Stimulated activated CD8-positive, alpha-beta memory T cell treated with anti-CD3 and anti-CD28 coated beads, Interleukin-7, amount 100 ng/mL, for 1 hour (primary cell): Measurements from ENCODE around the gene NOX3.

Source experiments
- DNase-seq, 2 donors: peaks; one replicate each; pipeline ENCODE4 v3.0.0-alpha.2; 2020; ENCODE audit warnings: low read depth in 2 of 2

The NOX3 gene

DNA sequence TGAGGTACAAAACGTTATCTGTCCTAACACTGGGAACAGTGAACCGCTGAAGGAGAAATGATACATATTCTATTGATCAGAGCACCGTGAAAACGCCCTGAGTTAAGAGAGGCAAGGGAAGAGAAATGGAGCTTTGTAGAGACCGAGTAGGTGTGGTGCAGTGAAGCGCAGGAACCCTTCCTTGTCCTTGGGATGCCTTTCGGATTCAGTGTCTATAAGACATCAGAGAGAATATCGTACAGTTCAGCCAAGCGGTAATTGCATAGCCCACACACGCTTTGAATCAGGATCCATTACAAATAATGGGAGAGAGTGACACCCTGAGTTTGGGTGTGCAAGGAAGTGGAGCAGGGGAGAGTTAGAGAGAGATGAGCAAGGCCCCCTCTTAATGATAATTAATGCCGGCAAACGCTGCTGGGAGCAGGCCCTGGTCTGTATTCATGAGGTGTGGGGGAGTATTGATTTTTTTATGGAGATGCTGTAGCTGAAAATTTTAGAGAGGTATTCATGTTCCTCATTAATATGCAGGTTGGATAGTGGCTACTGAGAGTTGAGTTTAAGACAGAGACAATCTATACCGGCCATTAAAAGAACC is 20.7 kb downstream of the NOX3 start:
- no peak for DNase-seq

DNA sequence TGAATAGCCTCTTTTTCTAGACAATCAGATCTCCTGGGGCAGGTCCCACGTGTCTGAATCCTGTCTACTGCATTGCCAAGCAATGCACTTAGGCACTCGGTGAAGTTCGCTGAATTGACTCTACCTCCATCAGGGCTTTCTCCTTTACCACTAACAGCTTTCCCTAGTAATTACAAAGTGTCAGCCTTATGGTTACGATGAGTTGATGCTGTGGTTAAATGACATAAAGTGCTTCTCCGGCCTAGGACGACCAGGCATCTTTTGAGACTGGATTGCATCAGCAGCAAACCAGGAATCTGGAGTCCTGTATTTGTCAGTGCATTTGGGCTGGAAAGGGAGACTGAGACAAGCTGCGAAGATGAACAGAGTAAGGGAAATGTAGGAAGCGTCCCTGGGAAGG is 21.5 kb downstream of the NOX3 start:
- no peak for DNase-seq

DNA sequence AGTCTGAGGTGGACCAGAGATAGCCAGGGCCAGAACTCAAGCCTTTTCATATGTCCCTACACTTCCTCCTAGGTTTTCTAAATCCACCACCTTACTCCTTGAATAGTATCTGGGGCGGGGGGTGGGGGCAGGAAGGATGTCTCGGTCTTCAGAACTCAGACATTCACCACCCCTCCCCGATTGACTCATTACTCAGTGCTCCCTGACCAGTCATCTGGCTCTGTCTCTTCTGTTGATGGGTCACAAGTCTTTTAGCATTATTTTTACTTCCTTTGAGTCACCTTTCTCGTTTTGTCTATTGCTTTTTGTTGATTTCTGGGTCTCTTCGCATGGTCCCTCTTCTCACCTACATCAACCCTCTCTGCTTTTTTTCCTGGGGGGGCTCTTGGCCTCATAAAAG is 23.3 kb downstream of the NOX3 start:
- DNase-seq, result no peak

DNA sequence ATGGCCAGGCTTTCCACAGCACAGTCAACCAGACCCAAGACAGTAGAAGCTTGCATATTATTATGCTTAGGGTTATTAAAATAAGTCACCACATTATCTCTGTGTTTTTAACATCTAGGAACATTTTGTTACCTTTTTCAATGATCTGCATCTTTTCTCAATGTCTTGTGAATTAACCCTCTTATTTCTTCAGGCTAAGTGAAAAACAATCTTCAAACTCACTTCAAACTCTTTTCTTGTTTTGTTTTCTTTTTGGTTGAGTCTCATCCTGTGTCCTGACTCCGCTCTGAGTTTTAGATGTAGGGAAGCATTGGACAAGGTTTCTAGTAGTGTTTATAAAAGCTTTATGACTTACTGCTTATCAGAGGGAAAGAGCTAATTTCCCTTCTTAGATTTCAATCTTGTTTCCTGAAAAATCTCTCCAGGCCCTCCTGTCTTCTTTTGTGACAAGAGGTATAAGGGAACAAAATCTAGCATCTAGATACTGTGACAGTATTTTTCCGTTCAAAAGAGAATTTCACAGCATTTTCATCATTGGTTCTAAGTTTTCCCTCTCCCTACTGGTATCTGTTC is 26.2 kb downstream of the NOX3 start:
- no peak for DNase-seq

DNA sequence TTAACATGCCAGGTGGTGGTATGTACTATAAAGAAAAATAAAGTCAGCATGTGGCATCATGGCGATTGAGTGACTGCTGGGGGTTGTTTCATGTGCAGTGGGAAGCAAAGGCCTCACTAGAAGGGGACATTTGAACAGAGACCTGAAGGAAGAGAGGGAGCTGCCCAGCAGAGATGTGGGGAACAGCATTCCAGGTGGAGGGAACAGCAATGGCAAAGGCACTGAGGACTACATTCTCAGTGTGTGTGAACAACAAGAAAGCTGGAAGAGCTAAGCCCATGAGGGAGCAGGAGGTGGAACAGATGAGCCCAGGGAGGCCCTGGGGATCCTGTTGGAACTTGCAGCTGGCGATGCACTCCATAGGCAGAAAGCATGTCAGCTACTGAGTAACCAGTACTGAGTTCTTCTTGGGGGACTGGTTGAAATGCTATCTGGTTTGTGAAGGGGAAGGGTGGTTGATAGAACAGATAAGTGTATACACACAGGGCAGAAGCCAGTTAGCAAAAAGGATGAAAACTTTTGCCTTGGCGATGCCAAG is 29.2 kb downstream of the NOX3 start:
- no peak for DNase-seq

DNA sequence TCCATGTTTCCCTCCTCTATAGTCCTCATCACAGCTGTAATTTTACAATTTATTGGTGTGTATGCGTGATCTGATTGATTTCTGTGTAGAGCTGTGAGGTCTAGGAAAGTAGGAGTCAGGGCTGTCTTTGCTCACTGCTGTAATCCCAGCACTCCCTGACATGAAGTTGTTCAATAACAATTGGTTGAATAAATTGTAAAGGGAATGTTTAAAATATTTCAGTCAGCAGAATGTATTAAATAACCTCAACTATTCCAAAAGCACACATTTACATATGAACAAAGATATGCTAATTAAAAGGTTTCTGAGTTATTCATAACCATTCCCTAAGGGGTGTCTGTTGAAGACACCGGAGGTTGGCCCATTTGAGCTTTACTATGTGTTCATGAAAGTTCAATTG is 31.5 kb downstream of the NOX3 start:
- DNase-seq, result no peak

DNA sequence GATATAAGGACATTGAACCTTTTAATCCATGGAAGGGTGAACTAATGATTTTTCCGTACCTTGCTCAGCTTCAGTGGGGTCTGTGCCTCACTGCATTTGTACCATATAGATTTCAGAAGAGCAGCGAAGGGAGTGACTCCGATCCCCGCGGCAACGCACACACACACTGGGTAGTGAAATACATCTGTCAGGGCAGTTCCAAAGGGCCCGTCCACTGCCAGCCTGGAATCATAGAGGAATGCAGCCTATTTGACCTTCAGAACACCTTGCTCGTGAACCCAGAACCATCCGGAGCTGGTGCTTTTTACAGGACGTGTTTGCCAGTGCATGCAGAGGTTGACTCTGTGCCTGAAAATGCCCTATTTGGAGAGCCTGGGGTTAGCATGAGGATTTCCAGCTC is 33.0 kb downstream of the NOX3 start:
- DNase-seq, result no peak

DNA sequence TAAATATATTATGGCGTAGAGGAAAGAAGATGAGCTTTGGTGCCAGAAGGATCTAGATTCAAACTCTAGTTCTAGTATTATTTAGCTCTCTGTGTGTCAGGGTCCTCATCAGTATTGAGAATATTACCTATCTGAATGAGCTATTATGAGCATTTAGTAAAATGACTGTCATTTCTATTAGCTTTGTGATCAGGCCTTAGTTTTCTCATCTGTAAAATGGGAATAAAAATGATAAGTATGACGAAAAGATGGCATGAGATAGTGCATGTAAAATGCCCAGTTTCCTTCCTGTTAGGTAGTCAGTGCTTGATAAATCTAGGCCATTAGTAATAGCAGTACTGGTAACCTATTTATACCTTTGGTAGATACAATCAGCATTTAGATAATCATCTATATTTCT is 35.1 kb downstream of the NOX3 start:
- no peak for DNase-seq

DNA sequence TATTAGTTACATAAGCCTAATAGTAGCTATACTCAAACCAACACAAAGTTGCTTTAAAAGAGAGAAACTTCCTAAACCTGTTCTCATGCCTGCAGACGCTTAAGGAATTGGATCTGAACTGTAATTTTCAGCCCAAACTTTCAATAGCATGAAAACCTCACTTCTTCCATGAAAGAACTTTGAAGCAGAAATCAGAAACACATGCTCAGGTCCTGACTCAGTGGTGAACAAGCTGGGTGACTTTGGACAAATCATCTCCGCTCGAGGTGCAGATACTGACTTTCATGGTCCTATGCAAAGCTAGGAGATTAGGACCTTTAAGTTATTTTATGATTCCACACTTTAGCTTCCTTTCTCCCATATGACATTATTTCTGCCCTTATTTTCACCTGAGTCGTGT is 36.5 kb downstream of the NOX3 start:
- DNase-seq, result no peak

DNA sequence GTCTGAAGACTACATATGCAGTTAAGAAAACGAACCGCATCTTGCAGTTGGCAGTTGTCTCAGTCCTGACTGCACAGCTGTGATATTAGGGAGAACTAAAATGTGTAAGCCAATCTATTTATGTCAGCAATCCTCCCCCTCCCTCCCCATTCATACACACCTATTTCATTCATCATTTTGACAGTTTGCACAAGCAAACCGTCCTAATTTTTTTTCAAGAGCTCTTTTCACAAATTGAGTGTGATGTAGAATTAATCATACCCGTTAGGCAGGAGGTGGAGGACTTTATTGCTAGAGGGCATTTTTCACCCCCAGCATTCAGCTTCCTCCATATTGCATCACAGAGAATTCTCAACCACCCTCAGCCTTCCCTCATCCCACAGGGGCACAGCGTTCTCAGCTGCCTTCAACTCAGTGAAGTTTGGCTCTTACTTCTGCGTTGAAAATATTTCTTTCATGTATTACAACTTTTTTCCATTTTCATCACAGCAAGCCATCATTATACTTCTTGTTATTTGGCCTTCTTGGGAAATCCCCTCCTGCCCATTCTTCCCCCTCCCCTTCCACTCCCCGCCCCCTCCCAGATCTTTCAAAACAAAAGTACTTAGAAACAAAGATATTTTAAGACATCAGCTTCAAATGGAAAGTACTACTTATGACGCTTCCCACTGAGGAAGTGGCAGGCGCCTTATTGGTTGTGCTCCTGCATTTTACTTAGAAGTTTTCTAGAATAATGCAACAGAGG is 37.5 kb downstream of the NOX3 start:
- peak in 1 of 2 donors; percentile 16 for DNase-seq

DNA sequence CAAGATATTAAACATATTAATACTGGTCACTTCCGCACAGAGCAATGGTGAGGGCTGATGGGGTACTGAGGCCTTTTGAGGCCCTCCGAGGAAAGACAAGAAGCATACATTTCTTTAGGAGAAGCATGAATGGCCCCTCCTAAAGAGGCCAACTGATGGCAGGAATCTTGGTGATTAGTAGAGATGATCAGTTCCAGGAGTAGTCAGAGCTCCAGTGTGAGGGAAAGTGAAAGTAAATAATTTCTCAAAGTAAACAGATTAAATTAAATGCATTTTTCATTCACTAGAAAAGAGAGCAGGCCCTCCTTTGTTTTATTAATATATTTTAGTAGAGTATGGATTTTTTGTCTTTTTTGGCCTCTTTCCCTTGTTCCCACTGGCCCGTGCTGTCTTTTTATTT is 38.2 kb downstream of the NOX3 start:
- DNase-seq, result no peak

DNA sequence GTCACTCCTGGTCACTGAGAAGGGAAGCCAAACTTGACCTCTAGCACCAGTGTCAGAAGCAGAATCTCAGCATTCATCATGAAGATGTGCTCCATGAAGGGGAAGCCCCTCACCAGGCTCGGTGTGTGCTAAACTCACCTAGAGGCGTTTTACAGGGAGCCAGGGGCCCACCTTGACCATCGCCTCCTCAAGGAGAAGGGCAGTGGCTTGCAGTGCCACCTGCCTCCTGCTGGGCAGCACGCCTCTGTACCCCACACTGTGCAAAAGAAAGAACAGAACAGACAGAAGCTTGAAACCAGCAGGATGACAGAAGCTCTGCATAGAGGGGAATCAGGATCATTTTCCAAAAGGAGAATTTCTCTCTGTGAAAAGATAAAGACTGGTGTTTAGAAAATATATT is 39.7 kb downstream of the NOX3 start:
- no peak for DNase-seq

DNA sequence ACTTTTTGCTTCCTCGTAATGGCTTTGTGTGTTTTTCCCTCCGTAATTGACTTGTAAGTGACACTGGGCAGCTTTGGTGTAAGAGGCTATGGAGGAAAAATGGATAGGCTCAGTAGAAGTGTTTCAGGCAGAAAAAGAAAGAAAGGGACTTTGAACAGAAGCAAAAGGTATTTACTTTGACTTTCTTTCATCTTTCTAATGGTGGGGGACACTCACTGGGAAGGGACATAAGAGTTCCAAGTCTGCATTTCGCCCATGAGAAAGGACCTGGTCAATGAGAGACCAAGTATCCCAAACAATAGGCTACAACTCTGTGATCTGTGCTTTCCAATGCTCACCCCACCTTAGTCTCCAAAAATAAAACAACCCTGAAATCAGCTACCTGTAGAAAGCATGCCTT is 41.6 kb downstream of the NOX3 start:
- DNase-seq, result no peak

DNA sequence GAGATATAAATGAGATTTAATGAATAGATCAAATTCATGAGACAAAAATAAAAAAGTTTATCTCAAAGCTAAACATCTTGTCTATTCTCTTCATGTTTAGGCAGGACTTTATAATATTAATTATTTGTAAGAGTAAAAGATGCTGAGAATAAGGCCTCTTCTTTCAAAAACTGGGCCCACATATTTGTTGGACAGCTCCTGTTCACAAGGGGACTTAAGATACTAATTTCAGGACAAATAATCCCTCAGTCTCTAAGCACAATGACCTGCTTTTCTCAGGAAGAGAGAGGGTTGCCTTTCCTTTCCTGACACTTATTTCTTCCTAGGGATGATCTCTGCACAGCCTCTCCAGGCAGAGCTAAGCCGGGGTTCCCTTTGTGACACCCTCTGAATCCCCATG is 43.3 kb downstream of the NOX3 start:
- no peak for DNase-seq

DNA sequence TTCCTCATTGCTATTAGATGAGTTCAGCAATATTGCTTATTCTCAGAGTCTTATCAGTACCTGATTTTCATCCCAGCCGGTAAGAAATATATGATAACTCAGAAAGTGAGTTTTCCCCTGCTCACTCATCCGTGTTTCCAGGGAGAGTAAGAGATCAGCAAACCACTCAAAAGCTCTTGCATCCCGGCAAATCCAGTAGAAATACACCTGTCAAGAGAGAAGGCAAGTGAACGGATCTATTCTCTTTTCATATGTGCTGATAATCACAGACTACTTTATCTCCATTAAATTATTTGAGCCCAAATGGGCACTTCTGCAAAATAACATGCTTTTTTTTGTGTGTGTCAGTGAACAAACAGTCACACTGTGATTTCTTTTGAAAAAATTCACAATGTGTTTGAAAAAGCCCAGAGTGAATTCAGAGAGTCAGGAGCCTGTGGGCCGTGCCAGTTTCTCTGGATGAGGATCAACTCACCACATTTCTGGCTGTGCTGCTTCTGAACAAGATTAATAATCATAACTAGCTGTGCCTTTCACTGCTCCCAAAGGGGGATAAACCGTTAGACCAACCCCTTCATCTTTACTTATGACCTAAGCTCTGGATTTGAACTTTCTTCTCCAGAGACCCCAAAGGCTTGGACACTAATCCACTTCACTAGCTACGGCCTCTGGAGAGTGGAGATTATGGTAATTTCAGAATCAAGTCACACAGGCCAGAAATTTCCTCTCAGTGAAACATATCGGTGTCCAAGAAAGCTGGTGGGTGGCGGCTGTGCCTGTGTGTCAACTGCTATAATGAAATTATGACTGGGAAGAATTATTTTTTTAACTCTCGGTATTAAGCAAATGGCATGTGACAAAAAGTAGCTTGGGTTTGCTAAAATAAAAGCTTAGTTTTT is 44.2 kb downstream of the NOX3 start:
- no peak for DNase-seq

DNA sequence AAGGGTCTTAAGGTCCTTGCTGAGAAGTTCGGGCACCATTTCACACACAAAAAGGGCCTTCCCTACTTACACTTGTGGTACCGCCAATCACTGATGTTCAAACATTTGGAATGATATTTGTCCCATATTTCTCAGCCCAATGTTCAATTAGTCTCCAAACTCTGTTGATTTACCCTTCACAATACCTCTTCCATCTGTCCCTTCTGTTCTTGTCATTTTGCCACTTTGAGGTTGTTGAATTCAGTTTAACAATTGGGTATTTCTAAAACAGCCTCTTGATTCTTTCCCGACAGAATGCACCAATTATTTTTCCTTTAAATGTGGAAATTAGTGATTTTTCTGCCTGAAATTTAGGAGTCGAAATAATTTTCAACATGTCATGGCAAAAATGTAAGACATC is 46.2 kb downstream of the NOX3 start:
- no peak for DNase-seq

DNA sequence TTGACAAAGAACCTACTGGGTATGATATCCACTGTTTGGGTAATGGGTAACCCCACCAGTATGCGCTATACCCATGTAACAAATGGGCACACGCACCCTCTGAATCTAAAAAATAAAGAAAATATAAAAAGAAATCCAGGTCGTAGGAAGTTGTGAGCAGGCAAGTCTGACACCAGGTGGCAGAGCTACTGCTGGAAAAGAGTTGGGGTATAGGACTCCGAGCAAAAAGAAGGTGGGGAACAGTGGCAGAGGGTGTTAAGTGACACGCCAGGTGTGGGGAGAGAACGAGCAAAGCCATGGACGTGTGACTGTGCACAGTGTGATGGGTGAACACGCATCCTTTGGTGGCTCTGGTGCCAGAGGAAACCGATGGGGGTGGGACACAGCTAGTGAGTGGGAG is 46.7 kb downstream of the NOX3 start:
- no peak for DNase-seq

DNA sequence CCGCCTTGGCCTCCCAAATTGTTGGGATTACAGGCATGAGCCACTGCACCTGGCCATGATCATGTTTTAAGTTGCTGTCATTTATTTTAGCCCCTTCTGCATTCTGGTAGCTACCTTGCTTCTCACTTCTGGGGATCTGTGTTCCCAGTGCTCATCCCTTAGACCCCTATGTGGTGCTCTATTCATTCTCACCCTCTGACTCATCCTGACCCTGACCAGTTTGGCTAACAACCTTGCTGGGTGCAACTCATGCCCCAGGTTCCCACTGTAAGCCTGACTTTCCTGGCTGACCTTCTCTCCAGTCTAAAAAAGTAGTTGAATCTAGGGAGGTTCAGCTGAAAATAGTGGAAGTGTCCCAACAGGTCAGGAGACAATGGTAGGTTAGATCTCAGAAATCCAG is 47.4 kb downstream of the NOX3 start:
- no peak for DNase-seq

DNA sequence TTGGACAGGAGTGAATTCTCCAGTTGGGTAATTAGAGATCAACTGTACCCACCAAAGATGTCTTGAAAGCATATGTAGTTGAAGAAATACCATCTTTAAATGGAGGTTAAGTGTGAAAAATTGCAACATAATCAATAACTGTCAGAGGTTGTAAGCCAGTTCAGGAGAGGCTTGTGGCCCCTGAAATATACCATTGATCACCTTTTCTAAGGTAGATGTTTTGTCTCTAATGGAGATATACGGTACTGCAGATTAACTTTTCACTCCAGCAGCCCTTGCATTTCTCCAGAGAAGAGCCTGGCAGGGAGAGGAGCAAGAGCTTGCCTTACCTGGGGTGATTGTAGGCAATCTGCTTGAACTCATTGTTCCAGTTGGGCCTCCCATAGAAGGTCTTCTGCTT is 48.8 kb downstream of the NOX3 start:
- no peak for DNase-seq

DNA sequence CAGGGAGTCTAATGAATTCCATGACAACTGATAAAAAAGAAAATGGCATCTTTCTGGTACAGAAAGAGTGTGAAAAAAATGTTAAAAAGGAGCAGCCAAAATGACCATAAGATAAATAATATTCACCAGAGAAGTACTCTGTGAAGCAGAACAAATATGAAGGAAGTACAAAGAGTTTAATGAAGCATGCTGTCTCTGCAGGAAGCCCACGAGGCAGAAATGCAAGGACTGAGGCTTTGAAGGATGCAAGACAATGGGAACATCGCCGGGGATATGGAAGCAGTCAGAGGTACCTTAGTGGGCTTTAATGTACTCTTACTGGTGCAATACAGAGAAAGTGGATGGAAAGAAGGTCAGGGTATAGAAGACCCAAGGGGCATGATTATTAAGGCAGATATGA is 50.7 kb downstream of the NOX3 start:
- no peak for DNase-seq

DNA sequence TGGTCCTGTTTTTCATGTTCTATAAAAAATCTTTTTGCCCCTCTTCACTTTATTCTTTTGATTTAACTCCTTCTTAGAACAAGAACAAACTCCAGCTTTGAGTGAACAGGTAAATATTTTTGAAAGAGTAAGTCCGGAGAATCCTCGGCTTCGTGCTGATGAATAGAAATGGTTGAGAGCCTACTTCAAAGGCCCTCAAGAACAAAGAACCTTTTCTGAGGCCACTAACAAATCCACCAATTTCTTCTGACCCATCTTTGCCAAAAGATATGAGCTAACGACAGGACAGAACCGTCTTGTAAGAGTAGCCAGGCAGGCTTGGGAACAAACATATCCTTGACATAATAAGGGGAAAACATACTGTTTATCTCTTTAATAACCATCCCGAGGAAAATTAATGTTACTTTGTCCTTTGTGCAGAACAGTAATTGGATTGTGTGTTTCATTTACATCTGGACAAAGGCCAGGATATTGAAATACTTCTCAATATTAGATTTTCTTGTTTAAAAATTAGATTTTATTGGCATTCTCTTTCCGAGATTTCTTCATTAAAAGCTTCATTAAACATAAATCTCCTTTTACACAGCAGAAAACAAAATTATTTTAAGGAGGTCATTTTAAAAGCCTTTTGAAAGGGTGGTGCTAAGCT is 52.9 kb downstream of the NOX3 start:
- no peak for DNase-seq

DNA sequence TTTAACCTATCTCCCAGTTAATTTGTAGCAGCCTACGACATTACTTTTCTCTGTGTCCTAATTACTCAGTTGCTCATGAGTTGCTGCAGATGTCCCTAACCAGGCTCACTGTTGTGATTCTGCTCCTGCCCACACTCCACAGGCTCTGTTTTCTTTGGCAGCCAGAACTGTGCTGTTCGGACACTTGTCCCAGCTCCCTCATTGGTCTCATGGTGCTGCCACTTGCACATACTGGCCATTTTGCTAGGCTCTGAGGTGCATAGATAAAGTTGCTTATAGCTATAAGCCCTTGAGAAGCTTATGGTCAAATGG is 55.0 kb downstream of the NOX3 start:
- no peak for DNase-seq
